ENCODE data around the gene OR5B21.

OR5B21 gene

GRCh38 chr11:58503361-58503856, 4.5 kb downstream of the OR5B21 start:
- no peak for DNase-seq
- no peaks in the 10 kb centered on the region for H3K36me3 ChIP-seq
- H3K9me3 ChIP-seq (ENCODE audit: severe bottlenecking) = no peaks in the 10 kb centered on the region
- H3K27me3 ChIP-seq (ENCODE audit: insufficient read depth, low read depth, severe bottlenecking) = peaks cover 67% of the 10 kb centered on the region
- no peak overlapping the region for H3K27ac ChIP-seq
- TF ChIP-seq CTCF (IDR thresholded peaks at IDR 0.05; ENCODE audit: low read depth, low read length) = no peak
- no peak overlapping the region for H3K4me3 ChIP-seq (ENCODE audit: low read depth, low read length)

- Histone ChIP-seq H3K36me3 (no peaks in the 10 kb centered on the region), H3K27ac (no peak overlapping the region), H3K27me3 (ENCODE audit: insufficient read depth, low read depth, severe bottlenecking) (peaks cover 61% of the 10 kb centered on the region), H3K9me3 (ENCODE audit: severe bottlenecking) (no peaks in the 10 kb centered on the region), H3K4me3 (ENCODE audit: low read depth, low read length) (no peak overlapping the region)
- no peak for DNase-seq
- no peak for TF ChIP-seq CTCF (IDR thresholded peaks at IDR 0.05; ENCODE audit: low read depth, low read length)
Observed at GRCh38 chr11:58502004-58502403, 5.9 kb downstream of the OR5B21 start.

GRCh38 chr11:58498464-58498863, 9.4 kb downstream of the OR5B21 start:
- H3K36me3 ChIP-seq = no peaks in the 10 kb centered on the region
- H3K4me3 ChIP-seq (ENCODE audit: low read depth, low read length) = no peak overlapping the region
- H3K27me3 ChIP-seq (ENCODE audit: insufficient read depth, low read depth, severe bottlenecking) = peaks cover 62% of the 10 kb centered on the region
- DNase-seq = no peak
- H3K9me3 ChIP-seq (ENCODE audit: severe bottlenecking) = no peaks in the 10 kb centered on the region
- no peak overlapping the region for H3K27ac ChIP-seq
- TF ChIP-seq CTCF (IDR thresholded peaks at IDR 0.05; ENCODE audit: low read depth, low read length) = no peak

GRCh38 chr11:58497951-58498350, 10.0 kb downstream of the OR5B21 start:
- peaks cover 57% of the 10 kb centered on the region for H3K27me3 ChIP-seq (ENCODE audit: insufficient read depth, low read depth, severe bottlenecking)
- DNase-seq = no peak
- no peaks in the 10 kb centered on the region for H3K9me3 ChIP-seq (ENCODE audit: severe bottlenecking)
- H3K27ac ChIP-seq = no peak overlapping the region
- H3K36me3 ChIP-seq = no peaks in the 10 kb centered on the region
- no peak for TF ChIP-seq CTCF (IDR thresholded peaks at IDR 0.05; ENCODE audit: low read depth, low read length)
- no peak overlapping the region for H3K4me3 ChIP-seq (ENCODE audit: low read depth, low read length)

GRCh38 chr11:58495906-58496305, 12.0 kb downstream of the OR5B21 start:
- TF ChIP-seq CTCF (IDR thresholded peaks at IDR 0.05; ENCODE audit: low read depth, low read length) = no peak
- H3K36me3 ChIP-seq = no peaks in the 10 kb centered on the region
- no peaks in the 10 kb centered on the region for H3K9me3 ChIP-seq (ENCODE audit: severe bottlenecking)
- no peak for DNase-seq
- no peak overlapping the region for H3K4me3 ChIP-seq (ENCODE audit: low read depth, low read length)
- peaks cover 59% of the 10 kb centered on the region for H3K27me3 ChIP-seq (ENCODE audit: insufficient read depth, low read depth, severe bottlenecking)
- no peak overlapping the region for H3K27ac ChIP-seq

GRCh38 chr11:58494101-58494500, 13.8 kb downstream of the OR5B21 start:
- no peaks in the 10 kb centered on the region for H3K9me3 ChIP-seq (ENCODE audit: severe bottlenecking)
- no peaks in the 10 kb centered on the region for H3K36me3 ChIP-seq
- H3K27me3 ChIP-seq (ENCODE audit: insufficient read depth, low read depth, severe bottlenecking) = peaks cover 47% of the 10 kb centered on the region
- no peak overlapping the region for H3K4me3 ChIP-seq (ENCODE audit: low read depth, low read length)
- no peak for DNase-seq
- no peak for TF ChIP-seq CTCF (IDR thresholded peaks at IDR 0.05; ENCODE audit: low read depth, low read length)
- no peak overlapping the region for H3K27ac ChIP-seq

Measured in WERI-Rb-1 (cell line).